Stimulated activated CD8-positive, alpha-beta memory T cell treated with anti-CD3 and anti-CD28 coated beads, Interleukin-4, amount 100 ng/mL, for 48 hours (primary cell): Measurements from ENCODE around the gene DIAPH1.

Source experiments
- DNase-seq: peaks from one replicate; pipeline ENCODE4 v3.0.0-alpha.2; 2020

DIAPH1 gene

DNA sequence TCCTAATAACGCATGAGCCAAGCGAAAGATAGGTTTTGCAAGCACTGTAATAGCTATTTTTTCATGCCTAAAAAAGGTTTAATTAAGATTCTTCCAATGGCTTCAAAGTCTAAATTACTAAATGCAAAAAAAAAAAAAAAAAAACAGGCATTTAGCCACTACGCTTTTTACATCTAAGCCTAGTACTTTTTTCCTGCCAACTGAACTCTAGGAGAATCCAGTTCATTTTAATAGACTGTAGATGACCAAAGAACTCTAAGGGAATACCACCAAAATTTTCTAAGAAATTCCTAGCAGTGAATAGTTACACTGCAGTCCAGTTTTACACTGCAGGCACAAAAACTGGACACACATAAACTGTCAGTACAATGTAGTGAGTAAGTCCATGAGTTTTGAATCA, 9.8 kb downstream of the DIAPH1 start:
- no peak for DNase-seq

DNA sequence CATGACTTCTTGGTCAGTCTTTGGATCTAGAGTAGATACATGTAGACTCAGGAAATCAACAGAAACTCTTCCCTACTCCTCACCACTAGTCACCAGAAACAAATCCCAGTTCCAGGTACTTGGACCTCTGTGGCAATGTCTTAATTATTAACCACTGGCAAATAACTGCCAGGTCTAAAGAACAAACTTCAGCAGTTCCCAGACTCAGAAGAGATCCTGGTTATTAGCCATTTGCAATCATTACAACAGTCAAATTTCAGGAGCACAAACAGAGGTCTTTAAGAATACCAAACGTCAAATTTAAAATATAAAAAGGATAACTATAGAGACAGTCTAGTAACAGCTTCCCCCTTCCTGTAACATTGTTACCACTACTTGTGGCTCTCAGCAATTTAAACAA, 10.2 kb downstream of the DIAPH1 start:
- no peak for DNase-seq

GRCh38 chr5:141608046-141608445, 10.8 kb downstream of the DIAPH1 start:
- DNase-seq, result no peak

DNA sequence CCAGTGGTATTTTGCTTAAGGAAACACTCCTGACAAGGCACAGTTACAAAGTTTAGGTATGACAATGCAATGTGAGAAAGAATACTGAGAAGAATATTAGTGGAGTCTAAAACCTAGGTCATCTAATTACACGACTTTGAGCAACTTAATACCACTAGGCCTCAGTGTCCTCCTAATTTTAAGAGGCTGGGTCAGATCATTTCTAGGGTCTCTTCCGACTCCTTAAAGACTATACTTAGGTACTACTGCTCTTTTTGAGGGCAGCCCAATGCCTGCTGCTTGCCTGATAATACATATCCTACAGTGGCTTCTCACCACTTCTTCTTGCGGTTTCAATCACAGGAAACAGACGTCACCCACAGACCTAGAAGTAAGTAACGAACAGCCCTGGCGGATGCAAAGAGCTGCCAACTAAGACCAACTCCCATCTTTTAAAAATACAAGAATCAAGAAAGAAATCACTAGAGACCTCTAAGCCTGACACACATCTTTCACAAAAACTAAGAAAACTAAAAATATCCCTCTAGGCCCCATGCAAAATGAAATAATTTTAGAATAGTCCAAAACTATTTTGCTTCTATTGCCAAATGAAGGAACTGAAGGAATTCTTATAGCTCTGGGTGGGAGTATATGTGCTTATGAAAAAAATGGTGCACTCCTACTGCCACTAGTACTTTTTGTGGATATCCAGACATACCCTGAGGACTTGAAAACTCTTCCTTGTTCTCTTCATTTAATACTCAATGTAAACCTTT, 13.1 kb downstream of the DIAPH1 start:
- peak; percentile 69 for DNase-seq

GRCh38 chr5:141603923-141604717, 14.7 kb downstream of the DIAPH1 start:
- DNase-seq, result no peak

DNA sequence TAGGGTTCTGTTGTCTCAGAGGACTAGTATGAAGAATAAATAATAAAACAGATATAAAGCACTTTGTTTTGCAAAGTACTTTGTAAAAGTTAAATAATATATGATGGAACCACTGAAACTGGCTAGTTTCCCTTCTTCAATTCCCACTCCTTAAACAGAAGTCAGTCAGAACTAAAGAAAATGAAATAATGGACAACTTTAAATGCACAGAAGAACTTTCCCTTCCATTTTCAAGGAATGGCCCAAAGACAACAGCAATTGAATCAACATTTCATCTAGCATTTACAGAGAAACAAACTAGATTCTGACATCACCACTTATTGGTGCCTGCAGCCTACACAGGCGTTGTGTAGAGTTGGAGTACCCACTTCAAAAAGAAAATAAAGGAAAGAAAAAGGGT, 16.2 kb downstream of the DIAPH1 start:
- no peak for DNase-seq

DNA sequence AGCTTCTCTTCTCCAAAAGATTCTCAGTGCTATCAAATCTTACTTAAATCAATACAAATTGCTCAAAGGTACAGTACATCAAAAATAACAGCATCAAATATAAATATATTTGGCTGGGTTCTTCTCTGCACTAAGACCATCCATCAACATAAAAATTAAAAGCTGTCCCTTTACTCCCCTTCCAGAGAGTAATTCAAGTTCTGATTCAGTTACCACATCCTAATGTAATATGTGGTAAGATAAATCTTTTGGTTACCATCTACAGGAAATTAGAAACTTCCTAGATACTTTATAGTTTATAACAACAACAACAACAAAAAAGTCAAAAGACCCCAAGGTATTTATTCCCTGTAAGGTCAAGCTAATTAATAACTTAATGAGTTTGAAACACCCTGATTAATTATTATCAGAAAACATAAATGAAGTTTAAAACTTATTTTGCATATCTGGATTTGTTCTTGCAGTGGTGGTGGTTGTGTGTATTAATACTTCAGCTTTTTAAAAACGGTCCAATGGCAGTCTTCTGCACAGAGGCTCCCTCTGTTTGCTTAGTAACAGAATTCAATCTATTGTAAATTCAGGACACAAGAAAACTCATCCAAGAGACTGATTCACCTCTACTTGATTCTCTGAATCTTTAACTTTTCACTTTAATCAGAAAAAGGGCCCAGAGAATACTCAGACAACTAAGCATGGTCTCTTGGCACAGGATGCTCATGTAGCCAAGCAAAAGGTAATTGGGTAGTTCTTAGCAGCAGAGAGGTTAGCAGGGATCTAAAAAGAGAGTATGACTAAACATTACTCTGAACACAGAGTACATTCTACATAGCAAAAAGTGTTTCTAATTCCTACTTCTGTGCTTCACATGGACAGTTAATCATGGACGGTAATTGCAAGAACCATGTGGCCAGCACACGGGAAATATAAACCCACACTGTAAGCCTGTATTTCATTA, 20.1 kb downstream of the DIAPH1 start:
- DNase-seq, result no peak

- no peak for DNase-seq
Observed at GRCh38 chr5:141597814-141598213, 21.0 kb downstream of the DIAPH1 start.

DNA sequence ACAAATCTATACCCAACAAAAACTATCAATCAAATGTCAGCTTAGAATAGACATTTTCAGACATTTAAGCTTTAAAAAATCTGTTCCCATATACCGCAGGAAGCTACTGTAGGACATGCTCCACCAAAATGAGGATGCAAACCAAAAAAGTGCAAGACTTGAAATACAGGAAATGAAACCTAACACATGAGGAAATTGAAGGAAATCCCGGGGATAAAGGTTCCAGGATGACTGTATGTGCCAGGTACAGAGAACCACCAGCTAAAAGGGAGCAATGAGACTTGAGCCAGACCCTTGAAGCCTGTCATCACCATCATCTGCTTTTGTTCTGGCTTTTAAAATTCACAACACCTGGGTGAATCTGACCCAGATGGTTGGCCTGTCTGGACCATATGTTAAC, 21.4 kb downstream of the DIAPH1 start:
- no peak for DNase-seq

DNA sequence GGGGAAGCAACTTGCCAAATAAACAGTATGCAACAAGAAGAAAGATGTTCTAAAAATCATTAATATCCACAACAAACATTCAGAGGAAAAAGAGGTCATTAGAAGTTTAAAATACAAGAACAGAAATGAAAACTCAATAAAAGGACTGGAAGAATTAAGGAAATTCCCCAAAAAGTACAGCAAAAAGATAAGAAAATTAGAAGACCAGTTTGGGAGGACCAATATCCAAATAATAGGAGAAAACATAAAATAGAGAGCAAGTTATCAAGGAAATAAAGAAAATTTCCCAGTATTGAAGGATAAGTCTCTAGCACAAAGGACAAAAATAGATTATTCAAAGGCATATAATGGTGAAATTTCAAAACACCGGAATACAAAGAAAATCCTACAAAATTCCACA, 21.9 kb downstream of the DIAPH1 start:
- DNase-seq, result no peak

DNA sequence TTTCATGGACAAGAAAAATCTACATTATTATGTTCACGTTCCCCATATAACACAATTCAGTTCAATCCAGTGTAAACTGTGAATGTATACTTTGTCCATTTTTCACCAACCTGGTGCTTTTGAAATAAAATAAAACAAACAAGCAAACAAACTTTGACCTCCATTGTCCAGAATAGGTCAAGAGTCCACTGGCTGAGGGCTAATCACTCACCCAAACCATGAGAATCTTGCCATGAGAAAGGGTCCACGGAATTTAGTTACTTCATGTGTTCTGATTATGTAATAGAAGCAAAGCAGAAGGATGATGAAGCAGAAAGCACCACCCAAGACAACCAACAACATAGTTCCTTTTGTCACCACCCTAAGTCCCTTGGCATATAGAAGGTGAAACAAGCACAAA, 28.7 kb downstream of the DIAPH1 start:
- no peak for DNase-seq

DNA sequence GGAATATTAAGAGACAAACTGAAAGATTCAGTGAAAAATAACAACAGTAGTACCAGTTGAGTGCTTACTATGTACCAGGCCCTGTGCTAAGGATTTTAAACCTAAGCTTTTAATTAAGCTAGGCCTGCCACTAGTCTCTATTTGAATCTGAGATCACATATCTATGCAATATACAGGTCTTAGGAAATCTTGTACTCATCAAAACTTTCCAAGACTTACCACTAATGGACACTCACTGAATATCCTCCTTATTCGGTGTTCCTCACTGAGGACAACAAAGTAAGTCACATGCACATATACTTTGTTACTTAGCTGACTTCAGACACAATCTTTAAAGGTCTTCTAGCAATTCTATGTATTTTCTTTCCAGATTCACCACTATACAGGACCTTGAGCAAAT, 32.6 kb downstream of the DIAPH1 start:
- DNase-seq, result no peak

GRCh38 chr5:141585594-141585993, 33.2 kb downstream of the DIAPH1 start:
- no peak for DNase-seq

DNA sequence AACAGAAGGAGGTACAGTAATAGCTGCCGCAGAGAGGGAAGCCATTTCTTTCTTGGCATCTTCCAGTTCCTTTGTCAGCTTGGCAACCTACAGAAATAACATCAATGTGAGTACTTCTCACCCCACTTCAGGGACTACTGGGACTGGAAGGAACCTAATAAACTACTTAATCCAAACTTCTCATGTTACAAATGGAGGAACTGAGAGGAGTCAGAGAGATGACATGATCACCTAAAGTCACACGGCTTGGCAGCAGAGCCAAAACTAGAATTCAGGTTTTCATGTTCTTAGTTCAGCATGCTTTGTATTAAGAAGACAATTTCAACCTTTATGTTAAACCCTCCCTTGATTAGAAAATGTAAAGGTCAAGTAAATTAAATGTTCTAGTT, 44.7 kb downstream of the DIAPH1 start:
- DNase-seq, result no peak

GRCh38 chr5:141573489-141574121, 45.2 kb downstream of the DIAPH1 start:
- DNase-seq, result no peak

DNA sequence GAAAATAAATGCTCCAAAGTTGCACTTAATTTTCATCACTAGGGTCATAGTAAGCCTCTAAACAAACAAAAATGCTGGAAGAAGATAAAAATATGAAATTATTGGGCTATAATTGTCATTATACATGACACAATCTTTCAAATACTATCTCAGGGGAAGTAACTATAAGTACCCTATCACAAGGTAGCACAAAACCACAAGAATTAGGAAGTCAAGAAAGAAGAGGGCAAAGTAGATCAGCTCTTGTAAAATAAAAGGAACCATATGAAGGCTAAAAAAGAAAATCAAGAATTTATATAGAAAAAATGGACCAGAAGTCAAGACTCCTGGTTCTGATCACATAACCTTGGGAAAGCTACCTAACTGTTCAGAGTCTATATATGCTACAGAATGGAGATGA, 48.1 kb downstream of the DIAPH1 start:
- DNase-seq, result no peak

DNA sequence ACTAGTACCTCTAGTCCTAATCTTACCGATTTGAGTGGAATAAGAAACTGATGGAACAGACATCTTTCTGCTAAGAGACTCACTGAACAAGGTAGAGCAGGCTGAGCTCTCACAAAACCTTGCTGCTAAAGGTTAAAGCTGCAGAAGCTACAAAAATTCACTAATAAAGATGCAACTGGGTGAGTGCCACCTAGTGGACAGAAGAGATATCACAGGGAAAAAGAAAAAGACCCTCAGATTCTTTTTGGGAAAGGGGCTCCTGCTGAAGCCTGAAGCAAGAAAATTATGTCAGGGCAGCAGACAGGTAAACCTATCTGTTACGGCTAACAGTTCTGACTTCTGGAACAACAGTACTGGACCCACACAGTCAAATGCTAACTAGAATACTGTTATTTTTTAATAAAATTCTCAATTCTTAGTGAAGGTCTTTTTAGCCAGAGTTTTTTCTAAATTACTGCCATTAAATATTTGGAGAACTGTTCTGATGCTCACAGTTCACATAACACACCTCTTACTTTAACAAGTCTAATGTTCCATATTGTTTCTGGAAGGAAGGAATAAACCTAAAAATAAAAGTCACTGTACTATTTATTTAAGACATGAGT, 51.2 kb downstream of the DIAPH1 start:
- no peak for DNase-seq

DNA sequence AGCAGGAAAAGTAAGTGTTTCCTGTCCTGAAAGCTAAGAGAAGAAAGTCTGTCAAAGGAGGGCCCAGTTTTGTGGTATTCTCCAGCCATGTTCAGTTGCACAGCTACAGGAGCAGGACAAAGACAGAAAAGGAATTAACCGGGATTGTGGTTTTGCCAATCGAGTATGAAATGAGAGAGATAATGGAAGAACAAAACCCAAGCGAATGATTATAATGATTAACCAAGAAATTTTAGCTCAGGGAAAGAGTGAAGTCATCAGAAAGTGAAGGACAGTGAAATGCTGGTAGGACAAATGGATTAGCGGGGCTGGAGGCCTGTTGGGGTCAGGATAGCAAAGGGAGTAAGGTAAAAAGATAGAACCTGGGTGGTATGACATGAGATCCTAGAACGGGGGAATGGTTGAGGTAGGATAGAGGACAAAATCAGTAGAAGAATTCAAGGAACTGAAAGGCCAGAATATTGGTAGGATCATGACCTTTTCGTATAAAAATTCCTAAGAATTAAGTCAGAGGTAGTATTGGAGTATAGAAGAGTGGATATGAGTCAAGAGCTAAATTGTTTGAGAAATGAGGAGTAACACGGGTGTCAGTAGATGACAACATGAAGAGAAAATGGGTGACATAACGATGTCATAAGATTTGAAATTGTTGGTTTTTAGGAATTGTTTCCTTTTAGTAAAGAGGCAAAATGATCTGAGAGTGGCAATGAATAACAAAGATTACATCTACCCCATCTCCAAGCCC, 52.8 kb downstream of the DIAPH1 start:
- DNase-seq, result no peak

DNA sequence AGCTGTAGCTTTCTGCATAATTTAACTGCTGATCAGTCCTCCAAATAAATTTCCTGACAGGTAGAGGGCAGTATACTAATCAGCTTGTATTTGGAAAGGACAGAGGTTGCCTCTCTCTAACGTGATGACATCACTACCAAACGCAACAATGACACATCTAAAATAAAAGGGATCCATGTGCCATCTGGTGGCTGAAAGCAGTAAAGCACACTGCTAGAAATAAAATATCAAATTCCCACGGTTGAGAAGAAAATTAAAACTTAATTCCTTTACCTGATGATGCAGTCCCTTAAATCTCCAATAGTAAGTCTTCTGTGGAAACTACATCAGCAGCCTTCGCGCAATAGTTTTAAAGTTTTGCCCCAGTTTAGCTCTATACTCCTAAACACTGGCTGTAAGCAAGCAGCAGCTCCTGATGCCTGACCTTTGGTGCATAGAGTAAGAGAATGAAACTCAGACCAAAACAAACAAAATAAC, 54.5 kb downstream of the DIAPH1 start:
- DNase-seq, result peak; percentile 67

- no peak for DNase-seq
Observed at GRCh38 chr5:141560725-141561483, 57.9 kb downstream of the DIAPH1 start.

DNA sequence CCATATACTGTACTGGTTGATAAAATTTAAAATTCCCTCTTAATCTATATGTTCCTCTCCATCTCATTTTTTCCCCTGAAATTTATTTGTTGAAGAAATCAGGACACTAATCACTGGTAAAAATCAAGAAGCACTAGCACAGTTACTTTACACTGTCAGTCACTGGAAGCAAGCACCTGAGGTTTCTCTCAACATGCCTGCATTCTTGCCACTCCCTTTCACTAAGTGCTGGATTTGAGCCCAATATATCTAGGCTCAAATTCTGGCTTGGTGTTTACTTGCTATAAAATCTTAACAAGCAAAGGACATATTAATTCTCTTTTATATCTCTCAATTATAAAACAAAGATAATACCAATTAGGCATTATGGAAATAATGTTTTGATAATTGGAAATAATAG, 58.6 kb downstream of the DIAPH1 start:
- DNase-seq, result no peak
